Endometrium (tissue), 2 donors: ENCODE results near the gene MAP3K19.
"Not testable (repeated sequence)": the region's sequence is repeated elsewhere in the genome, so short reads cannot be mapped to it uniquely, and the experiment has no call there.

ENCODE experiments used
- FAIRE-seq: peaks from 2 replicates; lab custom pipeline; 2012; peaks lifted over from hg19 to GRCh38; lab: Jason Lieb, UNC
- donor health status: control.
- donor health status: control.

The MAP3K19 gene

DNA sequence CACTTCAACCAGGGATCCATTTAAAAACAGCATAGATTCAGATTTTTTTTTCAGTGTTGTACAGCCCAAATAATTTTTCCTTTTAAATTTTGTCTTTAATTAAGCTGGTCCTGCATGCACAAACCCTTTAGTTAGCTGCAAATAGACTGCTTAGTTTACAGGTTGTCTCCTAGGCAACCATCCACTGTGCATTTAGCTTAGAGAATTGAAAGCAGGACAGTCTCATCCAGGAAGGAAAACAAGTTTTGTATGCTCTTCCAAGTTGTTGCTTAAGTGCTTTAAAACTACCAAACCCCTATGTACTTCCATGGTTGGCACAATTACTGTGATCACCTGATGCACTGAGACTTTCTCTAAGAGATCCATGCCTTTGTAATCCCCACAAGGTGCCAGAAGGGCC is at the start of gene MAP3K19:
TSS of gene MAP3K19 (minus strand) at position 148 of the 400 bp plus-strand sequence. CDS start 22,800 bp downstream, outside the sequence.
- no peak for FAIRE-seq

DNA sequence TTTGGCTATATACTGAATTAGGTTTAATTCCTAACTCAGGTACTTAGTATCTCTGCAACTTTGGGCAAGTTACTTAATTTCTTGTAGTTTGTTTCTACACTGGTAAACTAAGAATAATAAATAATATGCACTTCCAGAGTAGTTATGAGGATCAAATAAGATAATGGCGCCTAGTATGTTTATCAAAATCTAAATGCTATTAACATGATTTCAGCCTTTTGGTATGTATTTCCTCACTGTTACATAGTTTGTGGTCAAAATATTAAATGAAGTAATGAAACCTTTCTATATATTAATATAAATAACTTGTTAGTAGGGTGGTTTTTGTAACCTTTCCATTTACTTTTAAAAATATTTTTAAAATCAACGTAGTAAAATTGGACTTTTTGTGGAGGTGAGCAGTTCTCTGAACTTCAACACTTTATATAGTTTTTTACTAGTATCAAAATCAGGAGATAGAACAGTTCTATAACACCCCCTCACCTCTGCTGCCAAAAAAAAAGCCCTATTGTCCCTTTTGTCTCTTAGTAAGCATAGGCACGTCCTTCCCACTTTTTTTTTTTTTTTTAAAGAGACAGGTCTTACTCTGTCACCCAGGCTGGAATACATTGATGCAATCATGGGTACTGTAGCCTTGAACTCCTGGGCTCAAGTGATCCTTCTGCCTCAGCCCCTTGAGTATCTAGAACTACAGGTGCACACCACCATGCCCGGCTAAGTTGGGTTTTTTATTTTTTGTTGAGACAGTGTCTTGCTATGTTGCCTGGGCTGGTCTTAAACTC is 49.6 kb upstream of the MAP3K19 start:
- no peak for FAIRE-seq

- no peak for FAIRE-seq
Measured at GRCh38 chr2:135095591-135095990, 48.3 kb upstream of the MAP3K19 start.

- FAIRE-seq = no peak
Measured at GRCh38 chr2:135094508-135094907, 47.3 kb upstream of the MAP3K19 start.

DNA sequence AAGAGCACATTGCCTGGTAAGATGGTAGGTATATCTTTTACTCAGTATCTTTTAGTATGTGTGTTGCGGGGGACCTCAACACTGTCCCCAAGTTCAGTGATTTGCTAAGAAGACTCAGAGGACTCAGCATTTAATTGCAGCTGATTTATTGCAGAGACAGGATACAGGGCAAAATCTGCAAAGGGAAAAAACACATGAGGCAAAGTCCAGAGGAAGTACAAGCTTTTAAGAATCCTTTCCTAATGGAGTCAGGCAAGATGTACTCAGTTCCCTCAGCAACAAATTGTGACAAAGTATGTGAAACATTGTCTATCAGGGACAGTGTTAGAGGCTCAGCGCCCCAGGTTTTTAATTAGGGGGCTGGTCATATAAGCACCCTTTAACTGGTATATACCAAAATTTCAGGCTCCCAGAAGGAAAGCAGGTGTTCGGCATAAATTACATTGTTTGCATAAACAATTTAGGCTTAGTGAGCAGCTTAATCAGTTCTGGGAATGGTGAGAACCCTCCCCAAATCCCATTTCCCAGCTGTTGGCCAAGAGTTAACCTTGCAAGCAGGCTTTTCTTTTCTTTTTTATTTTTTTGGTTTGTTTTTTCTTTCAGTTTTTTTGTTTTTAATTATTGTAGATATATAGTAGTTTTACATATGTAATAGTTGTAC is 46.6 kb upstream of the MAP3K19 start:
- peak; percentile 41 for FAIRE-seq

GRCh38 chr2:135093193-135093592 is 45.9 kb upstream of the MAP3K19 start:
- no peak for FAIRE-seq

GRCh38 chr2:135091681-135092080 is 44.4 kb upstream of the MAP3K19 start:
- no peak for FAIRE-seq

DNA sequence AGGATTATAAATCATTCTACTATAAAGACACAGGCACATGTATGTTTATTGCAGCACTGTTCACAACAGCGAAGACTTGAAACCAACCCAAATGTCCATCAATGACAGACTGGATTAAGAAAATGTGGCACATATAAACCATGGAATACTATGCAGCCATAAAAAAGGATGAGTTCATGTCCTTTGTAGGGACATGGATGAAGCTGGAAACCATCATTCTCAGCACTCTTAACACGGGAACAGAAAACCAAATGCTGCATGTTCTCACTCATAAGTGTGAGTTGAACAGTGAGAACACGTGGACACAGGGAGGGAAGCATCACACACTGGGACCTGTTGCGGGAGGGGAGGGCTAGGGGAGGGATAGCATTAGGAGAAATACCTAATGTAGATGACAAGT is 42.4 kb upstream of the MAP3K19 start:
- not testable (repeated sequence) for FAIRE-seq

DNA sequence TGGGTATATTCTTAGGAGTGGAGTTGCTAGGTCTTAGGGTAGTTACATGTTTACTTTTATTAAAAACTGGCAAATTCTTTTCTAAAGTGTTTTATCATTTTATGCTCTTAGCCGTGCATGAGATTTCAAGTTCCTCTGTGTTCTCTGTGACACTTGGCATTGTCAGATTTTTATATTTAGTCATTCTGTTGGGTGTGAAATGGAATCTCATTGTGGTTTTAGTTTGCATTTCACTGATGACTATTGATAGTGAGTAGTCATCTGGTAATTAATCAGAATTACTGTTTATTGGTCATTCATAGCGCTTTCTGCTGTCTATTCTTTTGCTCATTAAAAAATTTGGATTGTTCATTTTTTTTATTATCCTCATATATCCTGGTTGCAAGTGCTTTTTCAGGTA is 39.0 kb upstream of the MAP3K19 start:
- no peak for FAIRE-seq

DNA sequence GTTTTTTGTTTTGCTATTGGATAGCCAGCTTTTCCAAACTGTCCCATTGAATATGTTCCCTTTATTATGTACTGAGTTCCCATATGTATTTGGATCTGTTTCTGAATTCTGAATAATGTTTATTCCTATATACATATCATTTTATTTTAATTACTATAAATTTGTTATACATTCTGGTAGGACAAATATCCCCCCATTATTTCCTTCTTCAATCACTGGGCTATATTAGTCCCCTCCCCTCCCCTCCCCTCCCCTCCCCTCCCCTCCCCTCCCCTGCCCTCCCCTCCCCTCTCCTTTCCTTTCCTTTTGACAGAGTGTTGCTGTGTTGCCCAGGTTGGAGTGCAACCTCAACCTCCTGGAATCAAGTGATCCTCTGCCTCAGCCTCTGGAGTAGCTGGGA is 31.2 kb upstream of the MAP3K19 start:
- FAIRE-seq = no peak

DNA sequence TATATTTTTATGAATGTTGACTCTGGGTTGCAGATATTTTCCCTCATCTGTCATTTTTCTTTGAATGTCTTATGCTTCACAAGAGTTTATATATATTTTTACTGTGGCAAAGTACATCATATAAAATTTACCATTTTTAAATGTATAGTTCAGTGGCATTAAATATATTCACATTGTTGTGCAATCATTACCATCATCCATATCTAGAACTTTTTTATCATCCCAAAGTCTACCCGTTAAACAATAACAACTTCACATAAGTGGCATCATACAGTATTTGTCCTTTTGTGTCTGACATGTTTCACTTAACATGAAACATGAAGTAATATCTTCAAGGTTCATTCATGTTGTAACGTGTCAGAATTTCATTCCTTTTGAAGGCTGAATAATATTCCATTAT is 29.3 kb upstream of the MAP3K19 start:
- FAIRE-seq = no peak

DNA sequence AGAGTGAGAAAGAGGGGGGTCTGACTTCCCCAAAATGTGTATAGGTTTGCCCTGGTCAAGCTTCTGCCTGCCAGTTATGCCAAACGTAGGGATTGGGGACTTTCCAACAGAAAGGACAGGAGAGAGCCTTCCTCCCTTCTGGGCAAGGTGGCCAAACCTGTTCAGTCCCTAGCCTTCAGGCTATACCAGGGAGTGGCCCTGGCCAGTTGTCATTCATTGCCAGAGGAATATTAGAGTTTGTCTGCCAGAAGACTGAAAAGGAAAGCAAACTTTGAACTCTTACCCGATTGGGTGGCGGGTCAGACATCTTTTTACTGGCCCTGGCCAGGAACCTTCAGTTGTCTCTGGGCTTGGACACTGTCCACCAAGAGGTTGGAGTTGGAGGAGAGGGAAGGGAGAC is 27.0 kb upstream of the MAP3K19 start:
- no peak for FAIRE-seq

DNA sequence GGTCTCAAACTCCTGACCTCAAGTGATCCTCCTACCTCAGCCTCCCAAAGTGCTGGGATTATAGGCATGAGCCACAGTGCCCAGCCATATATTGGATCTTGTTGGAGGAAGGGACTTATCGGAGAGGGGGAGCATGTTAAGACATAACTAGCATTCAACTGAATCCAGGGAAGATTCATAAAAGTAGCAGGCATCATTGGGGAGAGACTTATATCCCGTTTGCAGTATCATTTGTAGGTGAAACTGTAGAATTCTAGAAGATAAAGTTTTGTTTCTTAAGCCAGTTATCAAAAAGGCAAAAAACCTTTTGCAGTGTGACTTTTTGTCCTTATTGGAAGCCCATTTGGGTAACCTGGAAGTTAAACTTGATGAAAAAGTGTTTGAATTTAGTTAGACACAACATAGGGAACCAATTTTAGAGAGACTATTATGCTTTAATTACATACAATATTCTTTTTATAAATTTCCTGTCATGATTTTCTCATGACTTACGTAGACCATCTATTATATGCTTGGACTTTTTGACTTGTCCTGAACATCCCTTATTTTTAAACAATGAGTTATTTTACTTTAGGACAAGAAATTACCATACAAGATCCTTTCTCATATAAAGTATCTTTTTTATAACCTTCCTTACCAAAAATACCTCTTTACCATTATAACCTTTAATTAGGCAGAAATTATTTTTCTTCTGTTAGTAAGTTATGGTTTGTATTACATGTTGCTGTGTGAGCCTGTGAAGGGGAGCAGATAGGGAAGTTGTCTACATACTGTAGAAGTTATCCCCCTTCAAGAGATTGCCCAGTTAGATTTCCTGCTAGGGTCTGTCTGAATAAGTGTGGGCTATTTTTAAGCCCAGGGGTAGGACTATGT is 25.1 kb upstream of the MAP3K19 start:
- FAIRE-seq = no peak

GRCh38 chr2:135066710-135067109 is 19.5 kb upstream of the MAP3K19 start:
- FAIRE-seq = no peak

GRCh38 chr2:135064149-135064548 is 16.9 kb upstream of the MAP3K19 start:
- peak; percentile 4 for FAIRE-seq

- no peak for FAIRE-seq
Measured at GRCh38 chr2:135063210-135063609, 16.0 kb upstream of the MAP3K19 start.

DNA sequence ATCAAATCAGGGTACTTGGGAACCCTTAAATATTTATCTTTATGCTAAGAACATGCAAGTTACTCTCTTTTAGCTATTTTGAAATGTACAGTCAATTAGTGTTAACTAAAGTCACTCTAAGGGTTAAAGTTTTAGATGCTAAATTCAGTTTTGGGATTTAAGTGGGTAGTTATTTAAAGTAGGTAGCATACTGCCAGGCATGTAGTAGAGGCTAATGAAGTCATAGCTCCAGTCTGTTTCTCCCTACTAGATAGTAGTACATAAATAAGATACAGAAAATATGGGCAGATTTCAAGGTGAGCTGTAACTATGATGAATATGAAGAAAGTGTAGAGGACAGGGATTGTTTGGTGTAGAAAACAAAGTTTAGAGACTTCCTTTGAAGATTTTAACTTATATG is 12.3 kb upstream of the MAP3K19 start:
- no peak for FAIRE-seq

DNA sequence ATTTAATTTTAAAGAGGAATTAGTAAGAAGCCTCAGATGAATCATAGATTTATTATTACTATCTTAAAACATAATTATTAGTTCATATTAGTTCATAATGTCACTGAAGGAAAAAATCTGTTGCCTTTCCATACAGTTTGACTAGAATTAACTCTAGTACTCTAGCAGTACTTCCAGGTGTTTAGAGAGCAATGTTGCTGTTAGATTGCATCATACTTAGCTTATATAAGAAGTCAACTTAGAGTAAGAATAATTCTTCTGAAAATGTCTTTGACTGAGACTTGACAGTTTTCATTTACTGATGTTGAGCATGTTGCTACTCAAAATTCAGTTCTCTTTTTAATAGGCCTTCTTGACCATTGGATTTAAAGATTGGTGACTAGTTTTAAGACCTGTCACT is 9.5 kb upstream of the MAP3K19 start:
- FAIRE-seq = no peak

GRCh38 chr2:135055182-135055786 is 8.0 kb upstream of the MAP3K19 start:
- no peak for FAIRE-seq

- FAIRE-seq = no peak
Measured at GRCh38 chr2:135052997-135053474, 5.8 kb upstream of the MAP3K19 start.

- FAIRE-seq = no peak
Measured at GRCh38 chr2:135052042-135052876, 5.0 kb upstream of the MAP3K19 start, which contains the start of gene RAB3GAP1. Gene RAB3GAP1, plus strand, starts transcription at chr2:135052292. Its CDS starts 16 bp downstream, at chr2:135052308.
